ENCODE data around the gene WBP1.

- TF ChIP-seq, protein P1, sequence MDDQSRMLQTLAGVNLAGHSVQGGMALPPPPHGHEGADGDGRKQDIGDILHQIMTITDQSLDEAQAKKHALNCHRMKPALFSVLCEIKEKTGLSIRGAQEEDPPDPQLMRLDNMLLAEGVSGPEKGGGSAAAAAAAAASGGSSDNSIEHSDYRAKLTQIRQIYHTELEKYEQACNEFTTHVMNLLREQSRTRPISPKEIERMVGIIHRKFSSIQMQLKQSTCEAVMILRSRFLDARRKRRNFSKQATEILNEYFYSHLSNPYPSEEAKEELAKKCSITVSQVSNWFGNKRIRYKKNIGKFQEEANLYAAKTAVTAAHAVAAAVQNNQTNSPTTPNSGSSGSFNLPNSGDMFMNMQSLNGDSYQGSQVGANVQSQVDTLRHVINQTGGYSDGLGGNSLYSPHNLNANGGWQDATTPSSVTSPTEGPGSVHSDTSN (IDR thresholded peaks at IDR 0.05; ENCODE audit: insufficient replicate concordance, low read depth, low read length), result peak; percentile 54
- TF ChIP-seq TAF1 (IDR thresholded peaks at IDR 0.05; ENCODE audit: borderline replicate concordance, low read depth, low read length) (peak; percentile 88), IKZF1 (conservative IDR thresholded peaks at IDR 0.05) (peak; percentile 89), JUND (IDR thresholded peaks at IDR 0.05; ENCODE audit: low read depth, low read length) (no peak), HCFC1 (IDR thresholded peaks at IDR 0.05; ENCODE audit: low read length) (peak; percentile 80), MYC (IDR thresholded peaks at IDR 0.05; ENCODE audit: insufficient read depth, insufficient read length, insufficient replicate concordance, low read length, severe bottlenecking) (no peak), PRDM15 (CRISPR knock-in tag; IDR thresholded peaks at IDR 0.05) (no peak), ZBTB11 (CRISPR knock-in tag; IDR thresholded peaks at IDR 0.05) (peak; percentile 33; the same call in 1 of the 2 replicates), RAD21 (IDR thresholded peaks at IDR 0.05; ENCODE audit: insufficient read depth, low read depth, low read length) (no peak), SREBF1 (IDR thresholded peaks at IDR 0.05; ENCODE audit: low read length) (peak; percentile 84), GABPA (IDR thresholded peaks at IDR 0.05; ENCODE audit: low read depth) (peak; percentile 99), HDAC2 (IDR thresholded peaks at IDR 0.05) (no peak)
- TF ChIP-seq, protein P2, sequence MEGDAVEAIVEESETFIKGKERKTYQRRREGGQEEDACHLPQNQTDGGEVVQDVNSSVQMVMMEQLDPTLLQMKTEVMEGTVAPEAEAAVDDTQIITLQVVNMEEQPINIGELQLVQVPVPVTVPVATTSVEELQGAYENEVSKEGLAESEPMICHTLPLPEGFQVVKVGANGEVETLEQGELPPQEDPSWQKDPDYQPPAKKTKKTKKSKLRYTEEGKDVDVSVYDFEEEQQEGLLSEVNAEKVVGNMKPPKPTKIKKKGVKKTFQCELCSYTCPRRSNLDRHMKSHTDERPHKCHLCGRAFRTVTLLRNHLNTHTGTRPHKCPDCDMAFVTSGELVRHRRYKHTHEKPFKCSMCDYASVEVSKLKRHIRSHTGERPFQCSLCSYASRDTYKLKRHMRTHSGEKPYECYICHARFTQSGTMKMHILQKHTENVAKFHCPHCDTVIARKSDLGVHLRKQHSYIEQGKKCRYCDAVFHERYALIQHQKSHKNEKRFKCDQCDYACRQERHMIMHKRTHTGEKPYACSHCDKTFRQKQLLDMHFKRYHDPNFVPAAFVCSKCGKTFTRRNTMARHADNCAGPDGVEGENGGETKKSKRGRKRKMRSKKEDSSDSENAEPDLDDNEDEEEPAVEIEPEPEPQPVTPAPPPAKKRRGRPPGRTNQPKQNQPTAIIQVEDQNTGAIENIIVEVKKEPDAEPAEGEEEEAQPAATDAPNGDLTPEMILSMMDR (IDR thresholded peaks at IDR 0.05 in 2 of 3, conservative IDR thresholded peaks at IDR 0.05 in 1 of 3; ENCODE audit: control insufficient read depth in 2 of 3, extremely low read depth in 1 of 3, insufficient read depth in 1 of 3, low read depth in 3 of 3, low read length in 3 of 3), result no peak
Observed at GRCh38 chr2:74472086-74472944, 14.1 kb downstream of the WBP1 start, which contains the start of gene MRPL53.
